Measurements from ENCODE around the gene RNF220.

DNA sequence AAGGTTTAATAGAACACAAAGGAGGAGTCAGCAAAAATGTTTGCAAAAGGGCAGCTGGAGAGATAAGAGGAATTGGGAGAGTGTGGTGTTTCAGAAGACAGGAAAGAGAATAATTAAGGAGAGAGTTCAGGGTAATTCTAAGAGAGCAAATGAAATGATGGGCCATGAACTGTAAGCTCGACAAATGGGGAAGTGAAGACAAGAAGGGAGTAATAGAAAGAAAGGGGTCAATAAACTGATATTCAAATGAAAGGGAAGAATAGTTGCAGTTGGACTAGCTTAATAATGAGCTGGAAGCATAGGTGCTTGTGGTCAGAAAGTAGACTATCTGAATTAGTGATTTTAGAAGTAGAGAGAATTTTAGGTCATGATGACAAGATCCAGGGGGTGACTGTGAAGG is 15.6 kb upstream of the RNF220 start:
- TF ChIP-seq, protein P1, sequence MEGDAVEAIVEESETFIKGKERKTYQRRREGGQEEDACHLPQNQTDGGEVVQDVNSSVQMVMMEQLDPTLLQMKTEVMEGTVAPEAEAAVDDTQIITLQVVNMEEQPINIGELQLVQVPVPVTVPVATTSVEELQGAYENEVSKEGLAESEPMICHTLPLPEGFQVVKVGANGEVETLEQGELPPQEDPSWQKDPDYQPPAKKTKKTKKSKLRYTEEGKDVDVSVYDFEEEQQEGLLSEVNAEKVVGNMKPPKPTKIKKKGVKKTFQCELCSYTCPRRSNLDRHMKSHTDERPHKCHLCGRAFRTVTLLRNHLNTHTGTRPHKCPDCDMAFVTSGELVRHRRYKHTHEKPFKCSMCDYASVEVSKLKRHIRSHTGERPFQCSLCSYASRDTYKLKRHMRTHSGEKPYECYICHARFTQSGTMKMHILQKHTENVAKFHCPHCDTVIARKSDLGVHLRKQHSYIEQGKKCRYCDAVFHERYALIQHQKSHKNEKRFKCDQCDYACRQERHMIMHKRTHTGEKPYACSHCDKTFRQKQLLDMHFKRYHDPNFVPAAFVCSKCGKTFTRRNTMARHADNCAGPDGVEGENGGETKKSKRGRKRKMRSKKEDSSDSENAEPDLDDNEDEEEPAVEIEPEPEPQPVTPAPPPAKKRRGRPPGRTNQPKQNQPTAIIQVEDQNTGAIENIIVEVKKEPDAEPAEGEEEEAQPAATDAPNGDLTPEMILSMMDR (IDR thresholded peaks at IDR 0.05): no peak
- no peak for TF ChIP-seq POLR2AphosphoS5 (IDR thresholded peaks at IDR 0.05)
- TF ChIP-seq POLR2A (IDR thresholded peaks at IDR 0.05): no peak
- TF ChIP-seq EP300 (IDR thresholded peaks at IDR 0.05): no peak
